B cell (primary cell): ENCODE measurements around the gene CD80. TPM values are rescaled to one million over a fixed set of nuclear protein-coding genes. Genes with fewer than 3 reads are reported as not detected.

Experiments
- ATAC-seq: fragments of 200-7000 bp; cut with Tn5 transposase; one replicate; pipeline ENCODE4 v1.10.0; 2021; ENCODE audit warnings: low read depth, mild to moderate bottlenecking, moderate number of reproducible peaks, moderate library complexity
- CTCF ChIA-PET: fragments of 350-600 bp; sonication (Branson Sonifier 250); formaldehyde crosslinking; loops from one replicate; lab custom pipeline; 2021; ENCODE audit warnings: antibody characterized with exemption, inconsistent platforms; lab: Charles Lee
- POLR2A ChIA-PET: fragments of 350-600 bp; sonication (Branson Sonifier 250); formaldehyde crosslinking; loops from one replicate; lab custom pipeline; 2021; ENCODE audit warnings: antibody characterized with exemption; lab: Charles Lee
- DNase-seq: peaks from one replicate; pipeline ENCODE4 v3.0.0; 2013
- H2AFZ ChIP-seq: 2 replicates; pipeline ENCODE4 v1.6.1; 2012; ENCODE audit warnings: mild to moderate bottlenecking, low read depth, low read length; ENCODE audit not compliant: insufficient read depth, poor library complexity, severe bottlenecking
- H3K27ac ChIP-seq, 2 donors: 1 replicate in 1 of 2; 2 replicates in 1 of 2; pipeline ENCODE4 v1.5.1; 2012 to 2013; ENCODE audit warnings: low read length in 2 of 2, mild to moderate bottlenecking in 2 of 2, moderate library complexity in 1 of 2
- H3K27me3 ChIP-seq, 4 experiments: fragments of 200-600 bp in 1 of 4; sonication (generic) in 1 of 4; replicated peaks in 1 of 4; 1 replicate in 2 of 4; 2 replicates in 2 of 4; pipeline versions ENCODE4 v1.6.1 to v1.7.0; 2013 to 2016; ENCODE audit warnings: low read length in 3 of 4, mild to moderate bottlenecking in 2 of 4, mixed read lengths in 1 of 4, moderate library complexity in 1 of 4; ENCODE audit not compliant: insufficient read depth in 4 of 4, control insufficient read depth in 3 of 4; ENCODE audit errors: control extremely low read depth in 1 of 4
- H3K36me3 ChIP-seq, 2 experiments: replicated peaks in 1 of 2; 1 replicate in 1 of 2; 2 replicates in 1 of 2; pipeline versions ENCODE4 v1.6.1 to v1.7.1; 2013; ENCODE audit warnings: low read length in 1 of 2; ENCODE audit not compliant: insufficient read depth in 2 of 2, control insufficient read depth in 1 of 2; ENCODE audit errors: control extremely low read depth in 1 of 2, extremely low read depth in 1 of 2
- H3K4me1 ChIP-seq, 2 donors: fragments of 200-600 bp in 1 of 2; sonication (generic) in 1 of 2; 1 replicate in 1 of 2; 2 replicates in 1 of 2; pipeline versions ENCODE4 v1.5.1 to v1.6.1; 2013 to 2017; ENCODE audit warnings: low read length in 2 of 2; ENCODE audit not compliant: control insufficient read depth in 2 of 2, insufficient read depth in 2 of 2
- H3K4me2 ChIP-seq: replicated peaks from 2 replicates; pipeline ENCODE3; 2012; ENCODE audit warnings: mild to moderate bottlenecking, low read depth, low read length; ENCODE audit not compliant: poor library complexity, severe bottlenecking
- H3K4me3 ChIP-seq, 5 experiments: fragments of 200-600 bp in 1 of 5; sonication (generic) in 1 of 5; 1 replicate in 3 of 5; 2 replicates in 2 of 5; pipeline versions ENCODE4 v1.5.1 to v1.7.0; 2011 to 2016; ENCODE audit warnings: low read length in 4 of 5, mild to moderate bottlenecking in 4 of 5, low read depth in 2 of 5, control low read depth in 1 of 5, moderate library complexity in 1 of 5; ENCODE audit not compliant: insufficient read depth in 1 of 5; ENCODE audit errors: control extremely low read depth in 1 of 5, extremely low read depth in 1 of 5
- H3K79me2 ChIP-seq: fragments of 200-600 bp; sonication (generic); one replicate; pipeline ENCODE4 v1.6.0; 2016; ENCODE audit warnings: low read length; ENCODE audit not compliant: control insufficient read depth, insufficient read depth
- H3K9ac ChIP-seq: fragments of 200-600 bp; sonication (generic); 2 replicates; pipeline ENCODE4 v1.6.1; 2017; ENCODE audit warnings: mild to moderate bottlenecking, low read length, moderate library complexity
- H3K9me3 ChIP-seq, 3 donors: one replicate each; pipeline versions ENCODE4 v1.6.1 to v1.7.1; 2013; ENCODE audit warnings: low read length in 2 of 3; ENCODE audit not compliant: control insufficient read depth in 2 of 3, insufficient read depth in 1 of 3; ENCODE audit errors: control extremely low read depth in 1 of 3
- H4K20me1 ChIP-seq: 2 replicates; pipeline ENCODE4 v1.6.0; 2012; ENCODE audit warnings: mild to moderate bottlenecking, low read length; ENCODE audit not compliant: insufficient read depth, control insufficient read depth, poor library complexity, severe bottlenecking
- H3K27ac Mint-ChIP-seq: one replicate; pipeline ENCODE4 v1.8.0; 2021; ENCODE audit warnings: mixed read lengths
- H3K27me3 Mint-ChIP-seq: one replicate; pipeline ENCODE4 v1.8.0; 2021; ENCODE audit warnings: mixed read lengths
- H3K4me1 Mint-ChIP-seq: one replicate; pipeline ENCODE4 v1.8.0; 2021; ENCODE audit warnings: mixed read lengths
- H3K4me3 Mint-ChIP-seq: one replicate; pipeline ENCODE4 v1.8.0; 2021; ENCODE audit warnings: mixed read lengths
- H3K9me3 Mint-ChIP-seq: one replicate; pipeline ENCODE4 v1.8.0; 2022; ENCODE audit warnings: mixed read lengths; ENCODE audit not compliant: insufficient read depth
- EZH2 ChIP-seq: IDR thresholded peaks from 2 replicates; pipeline ENCODE4 v1.6.1; 2012; ENCODE audit warnings: borderline replicate concordance, low read depth, mild to moderate bottlenecking, moderate library complexity, low read length; ENCODE audit not compliant: insufficient read depth, poor library complexity, severe bottlenecking
- WGBS: methylation state at CpG from one replicate; pipeline ENCODE4 v1.1.5; 2013; ENCODE audit warnings: missing lambda C conversion rate; ENCODE audit not compliant: insufficient coverage; 5-methylcytosine and 5-hydroxymethylcytosine counted together
- intact Hi-C: fragments of 100-400 bp; cut with micrococcal nuclease; formaldehyde crosslinking; loops from one replicate; pipeline ENCODE4 v1.10.0; 2022
- polyA plus RNA-seq: library from polyadenylated mRNA; depleted of rRNA; stranded (reverse); fragments of >200 nt; gene quantifications from 2 replicates; pipeline ENCODE4 v1.2.3, GENCODE V29; 2012
- total RNA-seq, 2 donors: library from RNA; stranded (reverse); fragments of 120-200 nt in 1 of 2; gene quantifications; 1 replicate in 1 of 2; 2 replicates in 1 of 2; pipeline versions ENCODE4 v1.2.3 to v1.2.4, GENCODE V29; 2013 to 2022
- TF ChIP-seq, protein P1 (sequence below): fragments of 200-600 bp; IDR thresholded peaks from one replicate; pipeline ENCODE4 v1.8.0; 2022; ENCODE audit warnings: antibody characterized with exemption, mild to moderate bottlenecking

CD80 gene
- total and polyA plus RNA-seq, 2 donors (not counting 1 experiment from before 2014, with no cell fraction given), result 15.0 to 26.5 TPM

DNA sequence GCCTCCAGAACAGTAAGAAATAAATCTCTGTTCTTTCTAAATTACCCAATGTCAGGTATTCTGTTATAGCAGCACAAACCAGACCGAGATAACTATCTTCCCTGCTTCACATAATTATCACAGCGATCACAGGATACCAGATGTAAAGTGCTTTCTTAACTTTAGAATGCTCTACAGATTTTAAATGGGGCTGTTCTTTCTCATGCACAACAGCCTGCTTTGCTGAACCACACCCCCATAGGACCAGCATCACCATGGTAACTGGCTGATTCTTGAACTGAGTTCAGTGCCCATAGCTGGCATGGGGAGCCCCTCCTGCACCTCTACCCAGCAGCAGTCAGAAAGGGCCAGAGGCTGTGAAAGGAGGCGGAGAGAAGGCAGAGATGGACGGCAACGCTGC is 7.8 kb downstream of the CD80 start:
- Histone ChIP-seq H3K27me3 (no peaks in the 10 kb centered on the region), H3K4me2 (peak overlapping the region; percentile 36), H3K27ac (peak overlapping the region in 1 of 2 donors; percentile 7), H4K20me1 (no peaks in the 10 kb centered on the region), H3K4me3 (no peak overlapping the region), H3K79me2 (peaks cover 27% of the 10 kb centered on the region), H2AFZ (no peak overlapping the region), H3K4me1 (peaks cover 24 to 53% of the 10 kb centered on the region in 2 donors), H3K9ac (no peak overlapping the region), H3K36me3 (no peaks in the 10 kb centered on the region), H3K9me3 (no peaks in the 10 kb centered on the region)
- ATAC-seq, result peak; percentile 36
- 81% methylated on average over 3 of the region's 5 CpGs for WGBS
- intact Hi-C loops, result loop anchor here (1.0 to 10.0 kb wide), 2 partner anchors 8 to 543 kb away; partner anchors contain the start of genes CD80 and GSK3B
- peak; percentile 43 for DNase-seq
- H3K4me1 Mint-ChIP-seq, result peaks cover 82% of the 10 kb centered on the region
- peak overlapping the region; percentile 82 for H3K27ac Mint-ChIP-seq
- TF ChIP-seq EZH2, result no peak
- TF ChIP-seq, protein P1, sequence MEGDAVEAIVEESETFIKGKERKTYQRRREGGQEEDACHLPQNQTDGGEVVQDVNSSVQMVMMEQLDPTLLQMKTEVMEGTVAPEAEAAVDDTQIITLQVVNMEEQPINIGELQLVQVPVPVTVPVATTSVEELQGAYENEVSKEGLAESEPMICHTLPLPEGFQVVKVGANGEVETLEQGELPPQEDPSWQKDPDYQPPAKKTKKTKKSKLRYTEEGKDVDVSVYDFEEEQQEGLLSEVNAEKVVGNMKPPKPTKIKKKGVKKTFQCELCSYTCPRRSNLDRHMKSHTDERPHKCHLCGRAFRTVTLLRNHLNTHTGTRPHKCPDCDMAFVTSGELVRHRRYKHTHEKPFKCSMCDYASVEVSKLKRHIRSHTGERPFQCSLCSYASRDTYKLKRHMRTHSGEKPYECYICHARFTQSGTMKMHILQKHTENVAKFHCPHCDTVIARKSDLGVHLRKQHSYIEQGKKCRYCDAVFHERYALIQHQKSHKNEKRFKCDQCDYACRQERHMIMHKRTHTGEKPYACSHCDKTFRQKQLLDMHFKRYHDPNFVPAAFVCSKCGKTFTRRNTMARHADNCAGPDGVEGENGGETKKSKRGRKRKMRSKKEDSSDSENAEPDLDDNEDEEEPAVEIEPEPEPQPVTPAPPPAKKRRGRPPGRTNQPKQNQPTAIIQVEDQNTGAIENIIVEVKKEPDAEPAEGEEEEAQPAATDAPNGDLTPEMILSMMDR, result no peak
- POLR2A ChIA-PET, result no interaction called here
- peak overlapping the region; percentile 59 for H3K4me3 Mint-ChIP-seq
- no peaks in the 10 kb centered on the region for H3K27me3 Mint-ChIP-seq
- H3K9me3 Mint-ChIP-seq, result no peaks in the 10 kb centered on the region
- CTCF ChIA-PET, result interaction anchor here (1.1 to 2.9 kb wide), 3 partner anchors 8 to 121 kb away, joined by 3 to 10 read pairs (median 4); partner anchors contain the start of gene CD80

DNA sequence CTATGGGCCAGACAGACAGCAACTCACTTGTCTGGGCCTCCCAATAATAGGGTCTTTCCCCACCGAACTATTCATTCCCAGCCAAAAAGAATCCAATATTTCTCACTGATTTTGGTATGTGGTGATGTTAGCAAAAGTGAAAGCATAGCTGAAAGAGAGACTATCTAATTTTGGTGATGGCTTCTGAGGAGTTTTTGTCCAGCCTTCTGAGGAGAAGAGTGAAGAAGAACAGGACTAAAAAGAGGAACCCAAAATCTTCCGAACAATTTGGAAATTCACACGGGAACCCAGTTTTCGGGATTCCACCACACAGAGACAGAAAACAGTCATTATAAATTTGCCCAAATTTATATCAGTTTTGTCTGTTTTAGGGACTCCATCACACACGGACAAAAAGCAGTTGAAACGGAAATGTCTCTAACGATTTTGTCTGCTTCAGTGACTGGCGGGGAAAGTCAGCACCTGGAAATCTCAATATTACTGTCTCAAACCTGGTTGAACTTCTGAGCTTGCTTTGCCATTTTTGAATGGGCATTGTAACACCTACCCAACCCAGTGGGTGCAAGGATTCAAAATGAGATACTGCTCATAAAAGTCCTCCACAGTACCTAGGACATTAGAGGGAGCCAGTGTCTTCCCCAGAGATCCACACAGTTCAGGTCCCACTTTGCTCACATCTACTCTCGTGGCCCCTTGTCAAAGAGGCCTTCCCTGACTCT is 9.1 kb downstream of the CD80 start:
- Mint-ChIP-seq H3K27me3 (no peaks in the 10 kb centered on the region), H3K4me1 (peaks cover 76% of the 10 kb centered on the region), H3K27ac (peak overlapping the region; percentile 82), H3K4me3 (peak overlapping the region; percentile 66), H3K9me3 (no peaks in the 10 kb centered on the region)
- TF ChIP-seq, protein P1, result no peak
- TF ChIP-seq EZH2, result no peak
- Histone ChIP-seq H3K27me3 (no peaks in the 10 kb centered on the region), H3K4me1 (peaks cover 12 to 40% of the 10 kb centered on the region in 2 donors), H3K4me3 (no peak overlapping the region), H3K4me2 (peak overlapping the region; percentile 5), H3K9ac (no peak overlapping the region), H2AFZ (no peak overlapping the region), H3K79me2 (peaks cover 20% of the 10 kb centered on the region), H3K9me3 (no peaks in the 10 kb centered on the region), H3K36me3 (no peaks in the 10 kb centered on the region), H4K20me1 (no peaks in the 10 kb centered on the region), H3K27ac (no peak overlapping the region)
- 84% methylated on average over 7 of the region's 9 CpGs for WGBS
- ATAC-seq (no peak), DNase-seq (no peak)
- ChIA-PET POLR2A (interaction anchor here (0.6 to 0.8 kb wide), 2 partner anchors 126 to 194 kb away, joined by 4 read pairs; no protein-coding TSS in a partner anchor), CTCF (interaction anchor here (1.1 to 2.9 kb wide), 5 partner anchors 8 to 309 kb away, joined by 3 to 10 read pairs (median 7); partner anchors contain the start of gene CD80)
- intact Hi-C loops, result loop anchor here (10.0 kb wide), 1 partner anchor 544 kb away; the partner anchor contains the start of gene GSK3B
